ENCODE results near the gene SCNN1A.

SCNN1A gene

GRCh38 chr12:6328045-6328779, 47.2 kb downstream of the SCNN1A start:
- H3K4me2 ChIP-seq (ENCODE audit: low read depth, low read length), result no peak overlapping the region
- TF ChIP-seq EZH2phosphoT487 (IDR thresholded peaks at IDR 0.05; ENCODE audit: low read length), result no peak
- no peak for TF ChIP-seq CTCF (IDR thresholded peaks at IDR 0.05; ENCODE audit: low read length)
- no peak for TF ChIP-seq EZH2 (optimal IDR thresholded peaks at IDR 0.05; ENCODE audit: low read depth, low read length)
- H3K9me2 ChIP-seq (replicated peaks; ENCODE audit: insufficient read depth, low read length), result no peaks in the 10 kb centered on the region
- H3K27ac ChIP-seq (ENCODE audit: low read length), result no peak overlapping the region
- H3K9me3 ChIP-seq (replicated peaks; ENCODE audit: insufficient read depth, low read length), result no peaks in the 10 kb centered on the region
- H4K20me1 ChIP-seq (ENCODE audit: insufficient read depth, low read length), result no peaks in the 10 kb centered on the region
- no peaks in the 10 kb centered on the region for H3K27me3 ChIP-seq (replicated peaks; ENCODE audit: insufficient read depth, low read length)
- peaks cover 14% of the 10 kb centered on the region for H3K79me2 ChIP-seq (ENCODE audit: low read length)
- H3K36me3 ChIP-seq (replicated peaks; ENCODE audit: insufficient read depth, low read length), result peaks cover 9% of the 10 kb centered on the region; the same call in 1 of the 2 replicates
- peaks cover 29% of the 10 kb centered on the region for H3K4me1 ChIP-seq (ENCODE audit: low read length)
- no peak for DNase-seq
- no peak overlapping the region for H3K4me3 ChIP-seq (ENCODE audit: low read length)
- no peak overlapping the region for H2AFZ ChIP-seq (ENCODE audit: low read length)
- H3K9ac ChIP-seq (ENCODE audit: low read length), result no peak overlapping the region
- peaks cover 6% of the 10 kb centered on the region for H3F3A ChIP-seq (ENCODE audit: insufficient read depth, low read length)

GRCh38 chr12:6327229-6328041, 47.9 kb downstream of the SCNN1A start:
- Histone ChIP-seq H3K4me1 (ENCODE audit: low read length) (peaks cover 33% of the 10 kb centered on the region), H3F3A (ENCODE audit: insufficient read depth, low read length) (peaks cover 9% of the 10 kb centered on the region), H3K36me3 (replicated peaks; ENCODE audit: insufficient read depth, low read length) (peaks cover 9% of the 10 kb centered on the region; the same call in 1 of the 2 replicates), H3K4me3 (ENCODE audit: low read length) (no peak overlapping the region), H4K20me1 (ENCODE audit: insufficient read depth, low read length) (no peaks in the 10 kb centered on the region), H2AFZ (ENCODE audit: low read length) (no peak overlapping the region), H3K9ac (ENCODE audit: low read length) (no peak overlapping the region), H3K27me3 (replicated peaks; ENCODE audit: insufficient read depth, low read length) (no peaks in the 10 kb centered on the region), H3K27ac (ENCODE audit: low read length) (no peak overlapping the region), H3K79me2 (ENCODE audit: low read length) (peaks cover 7% of the 10 kb centered on the region; the same call in 1 of the 2 replicates), H3K9me2 (replicated peaks; ENCODE audit: insufficient read depth, low read length) (no peaks in the 10 kb centered on the region), H3K4me2 (ENCODE audit: low read depth, low read length) (no peak overlapping the region), H3K9me3 (replicated peaks; ENCODE audit: insufficient read depth, low read length) (no peaks in the 10 kb centered on the region)
- no peak for DNase-seq
- TF ChIP-seq CTCF (IDR thresholded peaks at IDR 0.05; ENCODE audit: low read length) (no peak), EZH2phosphoT487 (IDR thresholded peaks at IDR 0.05; ENCODE audit: low read length) (no peak), EZH2 (optimal IDR thresholded peaks at IDR 0.05; ENCODE audit: low read depth, low read length) (no peak)

GRCh38 chr12:6326316-6327228, 48.8 kb downstream of the SCNN1A start:
- Histone ChIP-seq H3K79me2 (ENCODE audit: low read length) (peaks cover 5% of the 10 kb centered on the region; the same call in 1 of the 2 replicates), H3K4me3 (ENCODE audit: low read length) (no peak overlapping the region), H3F3A (ENCODE audit: insufficient read depth, low read length) (peaks cover 9% of the 10 kb centered on the region), H4K20me1 (ENCODE audit: insufficient read depth, low read length) (no peaks in the 10 kb centered on the region), H2AFZ (ENCODE audit: low read length) (no peak overlapping the region), H3K9ac (ENCODE audit: low read length) (no peak overlapping the region), H3K4me1 (ENCODE audit: low read length) (peaks cover 33% of the 10 kb centered on the region), H3K36me3 (replicated peaks; ENCODE audit: insufficient read depth, low read length) (peaks cover 9% of the 10 kb centered on the region; the same call in 1 of the 2 replicates), H3K27ac (ENCODE audit: low read length) (no peak overlapping the region), H3K9me3 (replicated peaks; ENCODE audit: insufficient read depth, low read length) (no peaks in the 10 kb centered on the region), H3K9me2 (replicated peaks; ENCODE audit: insufficient read depth, low read length) (no peaks in the 10 kb centered on the region), H3K4me2 (ENCODE audit: low read depth, low read length) (no peak overlapping the region), H3K27me3 (replicated peaks; ENCODE audit: insufficient read depth, low read length) (no peaks in the 10 kb centered on the region)
- peak; percentile 16 for TF ChIP-seq CTCF (IDR thresholded peaks at IDR 0.05; ENCODE audit: low read length)
- no peak for TF ChIP-seq EZH2phosphoT487 (IDR thresholded peaks at IDR 0.05; ENCODE audit: low read length)
- no peak for DNase-seq

Measured in MM.1S (cell line).